Central memory CD8-positive, alpha-beta T cell (primary cell): ENCODE data around the gene HPF1.

Source experiments
- ATAC-seq: fragments of 150-1000 bp; cut with Tn5 transposase; replicated peaks from 2 replicates; pipeline ENCODE4 v1.10.0; 2022; ENCODE audit warnings: mild to moderate bottlenecking, moderate FRiP score, moderate number of reproducible peaks; ENCODE audit not compliant: poor library complexity, severe bottlenecking; ENCODE audit errors: extremely low read depth
- DNase-seq, 2 donors: peaks; one replicate each; pipeline ENCODE4 v3.0.0; 2021; ENCODE audit warnings: low spot score in 2 of 2
- H3K27ac Mint-ChIP-seq: one replicate; pipeline ENCODE4 v1.8.0; 2022; ENCODE audit warnings: low read depth, mild to moderate bottlenecking, moderate library complexity, mixed read lengths
- H3K27me3 Mint-ChIP-seq: one replicate; pipeline ENCODE4 v1.8.0; 2022; ENCODE audit warnings: mixed read lengths
- H3K36me3 Mint-ChIP-seq: one replicate; pipeline ENCODE4 v1.8.0; 2022; ENCODE audit warnings: mild to moderate bottlenecking, moderate library complexity, mixed read lengths; ENCODE audit not compliant: insufficient read depth
- H3K4me1 Mint-ChIP-seq: one replicate; pipeline ENCODE4 v1.8.0; 2022; ENCODE audit warnings: mixed read lengths
- H3K4me3 Mint-ChIP-seq: one replicate; pipeline ENCODE4 v1.8.0; 2022; ENCODE audit warnings: mild to moderate bottlenecking, moderate library complexity, mixed read lengths
- H3K9me3 Mint-ChIP-seq: one replicate; pipeline ENCODE4 v1.8.0; 2022; ENCODE audit warnings: mixed read lengths

HPF1 gene

DNA sequence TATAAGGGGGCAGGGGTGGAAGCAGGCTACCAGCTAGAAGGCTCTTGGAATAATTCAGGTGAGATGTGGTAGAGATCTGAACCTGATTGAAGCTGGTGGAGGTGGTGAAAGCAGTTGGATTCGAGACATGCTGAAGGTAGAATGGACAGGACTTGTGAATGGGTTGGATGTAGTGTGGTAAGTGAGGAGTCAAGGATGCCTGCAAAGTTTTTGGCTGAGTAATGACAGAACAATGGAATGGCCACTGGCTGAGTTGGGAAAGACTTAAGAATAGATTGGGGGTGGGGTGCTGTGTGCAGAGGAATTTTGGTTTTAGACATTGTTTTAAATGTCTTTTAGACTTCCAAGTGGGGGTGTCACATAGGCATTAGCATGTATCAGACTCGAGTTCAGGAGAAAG is 33.5 kb downstream of the HPF1 start:
- ATAC-seq, result no peak
- H3K36me3 Mint-ChIP-seq, result peaks cover 11% of the 10 kb centered on the region
- DNase-seq, result no peak
- H3K27ac Mint-ChIP-seq, result no peak overlapping the region
- no peak overlapping the region for H3K4me3 Mint-ChIP-seq
- H3K9me3 Mint-ChIP-seq, result no peaks in the 10 kb centered on the region
- H3K27me3 Mint-ChIP-seq, result no peaks in the 10 kb centered on the region
- no peaks in the 10 kb centered on the region for H3K4me1 Mint-ChIP-seq

DNA sequence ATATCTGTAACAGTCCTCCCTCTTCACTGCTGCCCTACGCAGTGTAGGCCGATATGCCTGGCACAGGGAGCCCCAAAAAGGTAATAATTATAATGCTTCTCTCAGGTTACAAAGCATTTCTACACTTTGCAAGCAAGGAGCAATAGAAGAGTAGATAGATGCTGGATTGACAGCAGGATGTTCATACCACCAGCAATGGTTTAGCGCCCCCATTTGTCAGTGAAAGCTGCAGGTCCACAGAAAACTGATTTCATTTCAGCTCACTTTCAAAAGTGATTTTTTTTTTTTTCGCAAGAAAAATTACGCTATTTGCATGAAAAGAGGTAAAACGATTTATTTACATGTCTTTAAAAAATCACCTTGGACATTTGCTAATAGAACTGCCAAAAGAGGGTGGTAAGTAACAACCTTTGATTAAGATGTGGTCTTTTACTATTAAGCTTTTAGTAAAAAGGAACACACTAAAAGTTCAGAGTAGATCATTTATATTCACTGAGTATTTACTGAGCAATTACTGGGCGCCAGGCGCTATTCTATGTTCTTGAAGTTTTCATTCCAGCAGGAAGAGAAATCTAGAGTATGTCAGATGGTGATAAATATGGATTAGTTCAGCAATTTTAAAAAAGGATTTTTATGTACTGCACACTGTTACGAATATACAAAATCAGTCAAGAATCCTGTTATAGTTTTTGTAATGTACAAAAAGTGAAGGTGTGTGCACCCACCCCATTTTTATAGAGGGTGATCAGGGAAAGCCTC is 34.4 kb downstream of the HPF1 start:
- Mint-ChIP-seq H3K27ac (no peak overlapping the region), H3K27me3 (no peaks in the 10 kb centered on the region), H3K4me1 (no peaks in the 10 kb centered on the region), H3K9me3 (no peaks in the 10 kb centered on the region), H3K4me3 (no peak overlapping the region), H3K36me3 (peaks cover 14% of the 10 kb centered on the region)
- ATAC-seq (no peak), DNase-seq (no peak)

DNA sequence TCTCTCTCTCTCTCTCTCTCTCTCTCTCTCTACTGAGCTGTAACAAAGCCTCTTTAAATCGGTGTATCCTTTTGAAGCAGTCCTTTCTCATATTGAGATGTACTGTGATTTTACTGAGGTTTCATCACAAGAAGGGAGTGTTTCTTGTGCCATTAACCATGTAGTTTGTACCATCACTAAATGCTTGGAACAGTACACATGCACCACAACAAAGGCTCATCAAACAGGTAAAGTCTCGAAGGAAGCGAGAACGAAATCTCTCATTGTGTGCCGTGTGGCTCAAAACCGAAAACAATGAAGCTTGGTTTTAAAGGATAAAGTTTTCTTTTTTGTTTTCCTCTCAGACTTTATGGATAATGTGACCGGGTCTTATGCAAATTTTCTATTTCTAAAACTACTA is 37.2 kb downstream of the HPF1 start:
- ATAC-seq, result no peak
- no peaks in the 10 kb centered on the region for H3K27me3 Mint-ChIP-seq
- peak overlapping the region; percentile 19 for H3K27ac Mint-ChIP-seq
- no peaks in the 10 kb centered on the region for H3K4me1 Mint-ChIP-seq
- DNase-seq, result no peak
- H3K36me3 Mint-ChIP-seq, result peaks cover 21% of the 10 kb centered on the region
- H3K4me3 Mint-ChIP-seq, result no peak overlapping the region
- H3K9me3 Mint-ChIP-seq, result no peaks in the 10 kb centered on the region

DNA sequence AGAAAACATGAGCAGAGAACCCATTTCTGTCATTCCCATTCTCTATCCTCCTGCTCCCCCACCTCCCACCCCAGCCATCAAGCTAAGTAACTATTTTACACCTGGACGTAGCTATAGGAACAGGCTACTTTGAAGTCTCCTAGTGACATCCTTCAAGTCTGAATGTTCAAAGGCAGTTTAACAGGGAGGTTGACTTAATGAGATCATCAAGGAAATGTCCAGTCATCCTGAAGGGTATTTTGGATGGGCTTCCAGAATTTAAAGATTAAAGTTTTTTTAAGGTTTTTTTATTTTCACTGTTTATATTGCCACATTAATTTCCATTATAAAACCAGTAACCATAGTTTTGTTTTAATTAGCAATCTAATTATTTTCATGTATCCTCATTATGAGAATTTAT is 41.1 kb downstream of the HPF1 start:
- H3K27me3 Mint-ChIP-seq, result no peaks in the 10 kb centered on the region
- peaks cover 36% of the 10 kb centered on the region for H3K36me3 Mint-ChIP-seq

DNA sequence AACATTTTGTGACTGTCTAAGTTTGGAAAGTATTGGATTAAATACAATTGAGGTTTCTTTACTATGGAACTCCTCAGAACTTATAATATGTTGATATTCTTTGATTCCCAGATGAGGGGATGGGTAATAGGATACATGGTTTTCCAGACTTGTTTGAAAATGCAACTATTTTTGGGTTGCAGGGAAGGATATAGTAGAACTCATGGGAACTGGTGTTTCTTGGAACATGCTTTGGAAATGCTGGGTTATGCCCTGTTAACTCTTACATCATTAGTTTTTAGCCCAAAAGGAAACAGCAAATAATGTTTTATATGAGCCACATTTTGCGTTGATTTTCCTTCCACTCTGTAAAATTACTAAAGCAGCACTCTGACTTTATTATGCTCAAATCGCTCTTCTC is 41.9 kb downstream of the HPF1 start:
- no peak overlapping the region for H3K4me3 Mint-ChIP-seq
- ATAC-seq (no peak), DNase-seq (no peak)
- H3K27me3 Mint-ChIP-seq, result no peaks in the 10 kb centered on the region
- H3K4me1 Mint-ChIP-seq, result no peaks in the 10 kb centered on the region
- peaks cover 31% of the 10 kb centered on the region for H3K36me3 Mint-ChIP-seq
- no peaks in the 10 kb centered on the region for H3K9me3 Mint-ChIP-seq
- peak overlapping the region; percentile 84 for H3K27ac Mint-ChIP-seq

More for the DNA sequence above, 41.1 kb downstream of the HPF1 start:
- DNase-seq, result no peak
- no peak overlapping the region for H3K27ac Mint-ChIP-seq
- H3K9me3 Mint-ChIP-seq, result no peaks in the 10 kb centered on the region
- ATAC-seq, result no peak
- H3K4me1 Mint-ChIP-seq, result no peaks in the 10 kb centered on the region
- no peak overlapping the region for H3K4me3 Mint-ChIP-seq

DNA sequence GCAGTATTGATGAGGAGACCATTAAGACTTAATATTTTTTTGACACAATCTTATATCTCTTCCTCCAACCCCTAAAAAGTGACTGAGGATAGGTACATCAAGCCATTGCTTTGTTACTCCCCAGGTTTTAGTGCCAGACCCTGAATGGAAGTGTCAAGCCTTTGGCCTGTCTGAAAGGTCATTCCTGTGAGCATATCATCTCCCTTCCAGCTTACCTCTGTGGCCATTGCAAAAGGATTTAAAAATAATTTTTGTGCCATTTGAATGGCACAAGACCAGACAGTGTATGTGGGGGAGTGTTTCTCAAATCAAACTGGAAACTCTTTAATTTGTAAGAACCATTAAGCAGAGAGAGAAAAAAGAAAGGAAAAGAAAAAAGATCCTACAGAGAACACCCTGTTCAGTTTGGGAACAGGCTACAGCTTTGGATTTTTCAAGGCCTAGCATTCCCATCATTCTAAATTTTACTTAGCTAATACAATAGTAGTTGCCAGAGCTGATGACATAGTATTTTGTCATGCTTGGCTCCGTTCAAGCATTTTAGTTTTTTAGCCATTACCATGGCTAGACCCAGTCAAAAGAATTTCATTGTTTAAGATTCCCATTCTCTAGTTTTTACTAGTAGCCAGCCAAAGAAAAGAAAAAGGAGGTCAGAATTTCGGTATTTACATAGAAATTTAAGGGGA is 49.6 kb downstream of the HPF1 start:
- Mint-ChIP-seq H3K4me3 (no peak overlapping the region), H3K4me1 (no peaks in the 10 kb centered on the region), H3K27ac (no peak overlapping the region), H3K27me3 (no peaks in the 10 kb centered on the region), H3K9me3 (no peaks in the 10 kb centered on the region), H3K36me3 (peaks cover 16% of the 10 kb centered on the region)
- no peak for ATAC-seq
- DNase-seq, result no peak

DNA sequence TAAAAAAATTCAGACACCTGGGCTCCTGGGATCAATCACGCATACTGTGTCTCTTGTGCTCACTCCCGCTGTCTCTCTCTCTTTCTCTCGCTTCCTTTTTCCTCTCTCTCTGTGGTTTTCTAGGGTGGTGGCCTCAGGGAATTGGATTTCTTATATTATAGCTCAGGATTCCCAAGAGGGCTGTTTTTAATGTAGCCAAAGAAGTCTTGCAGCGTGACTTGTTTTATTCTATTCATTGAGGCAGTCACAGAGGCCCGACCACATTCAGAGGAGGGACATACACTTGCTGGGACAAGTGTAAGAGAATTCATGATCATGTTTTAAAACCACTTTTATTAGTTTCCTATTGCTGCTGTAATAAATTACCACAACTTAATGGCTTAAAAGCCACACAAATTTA is 59.4 kb downstream of the HPF1 start:
- no peak for ATAC-seq
- H3K4me1 Mint-ChIP-seq, result no peaks in the 10 kb centered on the region
- no peak overlapping the region for H3K27ac Mint-ChIP-seq
- H3K9me3 Mint-ChIP-seq, result no peaks in the 10 kb centered on the region
- no peaks in the 10 kb centered on the region for H3K27me3 Mint-ChIP-seq
- peaks cover 21% of the 10 kb centered on the region for H3K36me3 Mint-ChIP-seq
- DNase-seq, result no peak
- H3K4me3 Mint-ChIP-seq, result no peak overlapping the region

DNA sequence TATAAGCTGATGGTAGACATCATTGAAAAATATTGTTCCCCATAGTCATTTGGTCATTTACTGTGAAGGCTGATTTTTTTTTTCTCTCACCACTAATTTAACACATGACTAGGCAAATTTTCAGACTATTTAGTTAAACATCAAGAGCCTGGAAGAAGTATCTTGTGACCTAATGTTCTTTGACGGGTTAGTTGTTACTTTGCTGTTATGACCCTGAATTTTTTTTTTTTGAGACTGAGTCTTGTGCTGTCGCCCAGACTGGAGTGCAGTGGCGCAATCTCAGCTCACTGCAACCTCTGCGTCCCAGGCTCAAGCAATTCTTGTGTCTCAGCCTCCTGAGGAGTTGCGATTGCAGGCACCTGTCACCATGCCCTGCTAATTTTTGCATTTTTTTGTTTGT is 67.0 kb downstream of the HPF1 start:
- Mint-ChIP-seq H3K27me3 (no peaks in the 10 kb centered on the region), H3K27ac (no peak overlapping the region), H3K4me3 (no peak overlapping the region), H3K4me1 (no peaks in the 10 kb centered on the region), H3K36me3 (peaks cover 20% of the 10 kb centered on the region), H3K9me3 (no peaks in the 10 kb centered on the region)
- ATAC-seq (no peak), DNase-seq (no peak)

DNA sequence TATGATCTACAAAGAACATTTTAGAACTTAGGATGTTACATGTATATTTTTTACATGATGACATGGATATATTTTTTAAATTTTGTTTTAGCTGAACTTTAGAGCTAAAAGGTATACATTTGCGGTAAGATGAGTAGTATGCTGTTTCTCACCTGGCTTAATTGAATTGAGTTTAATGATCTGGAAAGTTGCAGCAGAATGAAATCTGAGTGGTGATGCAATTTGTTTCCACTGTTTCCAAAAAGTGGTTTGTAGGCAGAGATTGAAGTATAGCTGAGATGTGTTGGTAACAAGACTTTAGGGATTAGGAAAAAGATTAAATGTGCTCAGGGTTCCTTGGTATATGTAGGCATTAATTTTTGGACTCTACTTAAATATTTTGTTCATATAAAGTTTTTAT is 68.1 kb downstream of the HPF1 start:
- Mint-ChIP-seq H3K36me3 (peaks cover 20% of the 10 kb centered on the region), H3K4me1 (no peaks in the 10 kb centered on the region), H3K9me3 (no peaks in the 10 kb centered on the region), H3K4me3 (no peak overlapping the region), H3K27me3 (no peaks in the 10 kb centered on the region), H3K27ac (no peak overlapping the region)
- DNase-seq (no peak), ATAC-seq (no peak)

DNA sequence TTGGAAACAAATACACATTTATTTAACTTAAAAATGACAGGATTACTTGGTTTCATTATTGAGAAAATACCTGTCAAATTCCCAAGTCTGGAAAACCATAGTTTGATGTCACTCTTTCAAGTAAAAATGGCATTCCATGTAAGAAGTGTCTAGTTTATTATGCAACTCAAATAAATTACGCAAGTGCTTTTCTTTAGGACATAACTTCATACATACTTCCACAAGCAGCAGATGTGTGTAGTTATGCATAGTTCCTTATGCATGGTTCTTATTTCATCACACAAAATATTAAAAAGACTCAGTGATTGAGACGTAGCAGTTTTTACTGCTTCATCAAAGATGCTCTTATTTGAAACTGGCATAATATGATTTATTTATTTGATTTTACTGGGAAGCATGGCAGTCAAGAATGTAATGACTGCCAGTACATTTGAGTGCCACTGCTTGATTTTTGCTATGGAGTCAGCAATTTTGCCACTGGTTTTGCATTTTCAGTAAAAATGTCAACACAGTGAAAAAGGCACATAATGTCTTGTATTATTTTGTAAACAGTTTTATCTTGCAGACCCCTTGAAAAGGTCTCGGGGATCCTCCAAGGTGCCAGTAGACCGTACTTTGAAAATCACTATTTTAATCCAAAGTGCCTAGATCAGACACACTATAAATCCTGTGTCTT is 75.2 kb downstream of the HPF1 start:
- ATAC-seq (no peak), DNase-seq (no peak)
- no peaks in the 10 kb centered on the region for H3K4me1 Mint-ChIP-seq
- no peak overlapping the region for H3K4me3 Mint-ChIP-seq
- no peak overlapping the region for H3K27ac Mint-ChIP-seq
- H3K36me3 Mint-ChIP-seq, result peaks cover 15% of the 10 kb centered on the region
- H3K9me3 Mint-ChIP-seq, result no peaks in the 10 kb centered on the region
- H3K27me3 Mint-ChIP-seq, result no peaks in the 10 kb centered on the region
